ENCODE data around the gene SLC27A5. TPM values are rescaled to one million over a fixed set of nuclear protein-coding genes. Genes with fewer than 3 reads are reported as not detected.

Gene SLC27A5
- total and polyA plus RNA-seq, 2 of the 13 experiments (the other 11 are each of a cell fraction or from before 2014, with no cell fraction given) = 30.3 to 40.2 TPM

DNA sequence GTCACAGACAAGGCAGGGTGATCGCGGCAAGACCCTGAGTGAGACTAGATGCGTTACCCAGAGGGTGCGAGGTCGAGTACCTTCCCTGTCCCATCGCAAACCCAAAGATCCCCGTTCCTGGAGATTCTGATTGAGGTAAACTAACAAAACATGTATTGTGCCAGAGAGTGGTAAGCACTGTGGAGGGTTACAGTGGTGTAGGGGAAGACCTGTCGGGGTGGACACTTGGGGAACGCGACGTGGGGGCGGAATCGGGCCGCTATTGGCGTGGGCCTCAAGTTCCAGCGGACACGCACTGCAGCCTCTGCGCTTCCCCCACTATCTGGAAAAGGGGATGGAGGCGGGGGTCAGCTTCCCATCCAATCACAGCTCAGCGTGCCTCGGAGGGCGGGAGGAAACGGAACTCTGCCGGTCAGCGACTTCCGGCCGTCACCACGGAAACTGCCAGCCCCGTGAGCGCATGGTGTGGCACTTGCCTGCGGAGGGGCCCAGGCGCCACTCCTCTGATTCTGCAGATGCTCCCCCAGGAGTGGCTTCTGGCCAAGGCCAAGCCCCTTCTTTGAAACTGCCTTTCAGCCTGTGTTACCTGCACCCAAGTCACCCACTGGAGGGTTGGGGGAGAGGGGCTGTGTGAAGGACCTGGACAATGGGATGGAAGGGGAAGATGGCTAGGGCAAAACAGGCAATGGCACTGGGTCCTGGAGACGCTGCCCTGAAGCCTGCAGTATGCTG lies 47.6 kb upstream of the SLC27A5 start (continued):
- TF ChIP-seq ZNF646 (CRISPR knock-in tag; IDR thresholded peaks at IDR 0.05) = no peak
- no peak for TF ChIP-seq FOXA3 (CRISPR knock-in tag; IDR thresholded peaks at IDR 0.05)
- peak; percentile 80; the same call in 1 of the 2 replicates for TF ChIP-seq ZIK1 (CRISPR knock-in tag; IDR thresholded peaks at IDR 0.05; ENCODE audit: borderline replicate concordance, low read depth)
- TF ChIP-seq ZBTB20 (CRISPR knock-in tag; IDR thresholded peaks at IDR 0.05; ENCODE audit: borderline replicate concordance, low read depth) = peak; percentile 73; the same call in 1 of the 2 replicates
- no peak for TF ChIP-seq FOSL1 (CRISPR knock-in tag; IDR thresholded peaks at IDR 0.05; ENCODE audit: borderline replicate concordance)
- peak; percentile 60; the same call in 1 of the 2 replicates for TF ChIP-seq ZNF556 (CRISPR knock-in tag; IDR thresholded peaks at IDR 0.05; ENCODE audit: borderline replicate concordance)
- peak; percentile 42; the same call in 1 of the 2 replicates for TF ChIP-seq DNMT3B (CRISPR knock-in tag; conservative IDR thresholded peaks at IDR 0.05)
- peak; percentile 89 for TF ChIP-seq ZNF746 (CRISPR knock-in tag; IDR thresholded peaks at IDR 0.05)
- TF ChIP-seq ZNF468 (CRISPR knock-in tag; IDR thresholded peaks at IDR 0.05) = no peak; the same call in 1 of the 2 replicates
- TF ChIP-seq ZNF12 (CRISPR knock-in tag; IDR thresholded peaks at IDR 0.05) = no peak
- TF ChIP-seq ELF3 (CRISPR knock-in tag; IDR thresholded peaks at IDR 0.05) = 0 out of 2 replicates have a peak, but pooled peaks have one; percentile 22
- TF ChIP-seq ZNF354B (CRISPR knock-in tag; IDR thresholded peaks at IDR 0.05) = no peak; the same call in 1 of the 2 replicates
- no peak; the same call in 1 of the 2 replicates for TF ChIP-seq ZNF414 (CRISPR knock-in tag; IDR thresholded peaks at IDR 0.05)
- TF ChIP-seq ZKSCAN5 (CRISPR knock-in tag; IDR thresholded peaks at IDR 0.05) = peak; percentile 43; the same call in 1 of the 2 replicates
- 0 out of 2 replicates have a peak, but pooled peaks have one; percentile 20 for TF ChIP-seq POGZ (CRISPR knock-in tag; IDR thresholded peaks at IDR 0.05)
- TF ChIP-seq MLXIP (CRISPR knock-in tag; IDR thresholded peaks at IDR 0.05; ENCODE audit: borderline replicate concordance) = no peak

Measured in HepG2 (cell line).